Pancreas (tissue), 10 donors: ENCODE results near the gene MRPL58. TPM values are rescaled to one million over a fixed set of nuclear protein-coding genes. Genes with fewer than 3 reads are reported as not detected.
A peak's percentile ranks its signal among the peaks of the same experiment; 100 is the strongest.

Source experiments
- ATAC-seq, 4 donors: fragments of 200-7000 bp; cut with Tn5 transposase; one replicate each; pipeline versions ENCODE4 v1.8.0 to v1.9.1; 2020; ENCODE audit warnings: mild to moderate bottlenecking in 4 of 4, moderate library complexity in 4 of 4
- DNase-seq, 6 donors: peaks; one replicate each; pipeline ENCODE4 v3.0.0-alpha.2; 2020
- FAIRE-seq: peaks from 2 replicates; lab custom pipeline; 2012; peaks lifted over from hg19 to GRCh38; lab: Jason Lieb, UNC
- H3K27ac ChIP-seq, 4 donors: fragments of 200-600 bp; sonication (generic); 1 replicate in 3 of 4; 2 replicates in 1 of 4; pipeline versions ENCODE4 v1.5.0 to v1.8.0; 2020
- H3K27me3 ChIP-seq, 4 donors: fragments of 200-600 bp; one replicate each; pipeline ENCODE4 v1.8.0; 2021
- H3K36me3 ChIP-seq, 3 donors: fragments of 200-600 bp; sonication (generic) in 1 of 3; one replicate each; pipeline versions ENCODE4 v1.5.0 to v1.8.0; 2020 to 2021
- H3K4me1 ChIP-seq, 3 donors: fragments of 200-600 bp; one replicate each; pipeline ENCODE4 v1.8.0; 2021
- H3K4me3 ChIP-seq, 4 donors: fragments of 200-600 bp; sonication (generic) in 2 of 4; one replicate each; pipeline versions ENCODE4 v1.5.0 to v1.8.0; 2020 to 2021
- H3K9me3 ChIP-seq, 4 donors: fragments of 200-600 bp; one replicate each; pipeline ENCODE4 v1.8.0; 2021
- WGBS, 2 donors: extraction: QIAGEN DNeasy Blood & Tissue Kit; methylation state at CpG; one replicate each; pipeline ENCODE4 v1.1.7; 2013; 5-methylcytosine and 5-hydroxymethylcytosine counted together
- intact Hi-C, 3 donors: fragments of 100-400 bp; cut with DNase I; formaldehyde crosslinking; loops; one replicate each; pipeline versions ENCODE4 v1.11.1 to v1.14.2; 2022
- polyA plus RNA-seq, 2 donors: library from polyadenylated mRNA; stranded (reverse); fragments of 200-250 nt; gene quantifications; one replicate each; pipeline ENCODE4 v1.2.3, GENCODE V29; 2013
- total RNA-seq, 6 donors: library from RNA; stranded (reverse); fragmentation: NEBNext Ultra II Directional in 4 of 6; extraction: Animal tissue kit (Norgen Biotek cat#: 25700) in 4 of 6; gene quantifications; one replicate each; pipeline versions ENCODE4 v1.2.1 to v1.2.4, GENCODE V29; 2021 to 2023
- TF ChIP-seq, protein P1 (sequence below), 4 donors: fragments of 200-600 bp; sonication (generic) in 3 of 4; IDR thresholded peaks; one replicate each; pipeline versions ENCODE4 v1.5.0 to v1.8.0; 2021; ENCODE audit warnings: antibody characterized with exemption in 4 of 4
- donor health status: healthy with polysubstance abuse.
- donor health status: DM: no; HTN: no; CAD: no; lungs with moderate emphysema.
- donor health status: DM: no; HTN: no; CAD: no.
- donor health status: control.
- donor health status: control.
- donor health status: Bipolar disorder and iron deficiency.
- donor health status: DM: yes; HTN: yes; CAD: no.
- donor health status: DM: no; HTN: no; CAD: no.
- donor health status: DM: no; HTN: no; CAD: no.
- donor health status: DM: yes; HTN: yes; CAD: no.

Gene MRPL58
- total and polyA plus RNA-seq, 8 donors: 11.7 to 23.6 (median 16.0) TPM

DNA sequence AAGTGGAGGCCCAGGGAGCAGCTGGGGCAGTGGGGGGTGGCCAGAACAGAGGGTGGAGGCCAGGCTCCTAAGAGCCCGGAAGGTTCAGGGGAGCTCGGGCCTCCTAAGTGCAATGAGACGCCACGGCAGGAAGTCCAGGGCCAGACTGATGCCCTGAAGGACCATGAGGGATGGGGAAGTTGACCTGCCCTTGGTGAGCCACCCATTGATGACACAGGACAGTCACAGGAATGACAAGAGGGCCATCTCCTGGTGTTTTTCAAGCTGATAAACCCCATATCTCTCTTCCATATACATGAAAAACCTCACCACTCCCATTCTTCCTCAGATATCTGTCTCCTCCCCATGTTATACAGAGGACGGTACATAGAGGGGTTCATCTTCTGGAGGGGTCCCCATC lies 5.8 kb upstream of the MRPL58 start:
- no peak for FAIRE-seq
- no peak overlapping the region for H3K27ac ChIP-seq
- intact Hi-C loops: no loop called here

GRCh38 chr17:75008373-75008772 lies 4.1 kb upstream of the MRPL58 start:
- H3K9me3 ChIP-seq: no peaks in the 10 kb centered on the region

More for the DNA sequence above, 5.8 kb upstream of the MRPL58 start:
- H3K9me3 ChIP-seq: no peaks in the 10 kb centered on the region
- H3K27me3 ChIP-seq: no peaks in the 10 kb centered on the region
- ATAC-seq (no peak), DNase-seq (no peak)
- H3K36me3 ChIP-seq: peaks cover 0 to 3% (median 0%) of the 10 kb centered on the region in 3 donors
- TF ChIP-seq, protein P1, sequence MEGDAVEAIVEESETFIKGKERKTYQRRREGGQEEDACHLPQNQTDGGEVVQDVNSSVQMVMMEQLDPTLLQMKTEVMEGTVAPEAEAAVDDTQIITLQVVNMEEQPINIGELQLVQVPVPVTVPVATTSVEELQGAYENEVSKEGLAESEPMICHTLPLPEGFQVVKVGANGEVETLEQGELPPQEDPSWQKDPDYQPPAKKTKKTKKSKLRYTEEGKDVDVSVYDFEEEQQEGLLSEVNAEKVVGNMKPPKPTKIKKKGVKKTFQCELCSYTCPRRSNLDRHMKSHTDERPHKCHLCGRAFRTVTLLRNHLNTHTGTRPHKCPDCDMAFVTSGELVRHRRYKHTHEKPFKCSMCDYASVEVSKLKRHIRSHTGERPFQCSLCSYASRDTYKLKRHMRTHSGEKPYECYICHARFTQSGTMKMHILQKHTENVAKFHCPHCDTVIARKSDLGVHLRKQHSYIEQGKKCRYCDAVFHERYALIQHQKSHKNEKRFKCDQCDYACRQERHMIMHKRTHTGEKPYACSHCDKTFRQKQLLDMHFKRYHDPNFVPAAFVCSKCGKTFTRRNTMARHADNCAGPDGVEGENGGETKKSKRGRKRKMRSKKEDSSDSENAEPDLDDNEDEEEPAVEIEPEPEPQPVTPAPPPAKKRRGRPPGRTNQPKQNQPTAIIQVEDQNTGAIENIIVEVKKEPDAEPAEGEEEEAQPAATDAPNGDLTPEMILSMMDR (IDR thresholded peaks at IDR 0.05): no peak
- H3K4me3 ChIP-seq: no peak overlapping the region
- WGBS, 2 donors: 66 to 75% methylated on average over 5 of the region's 5 CpGs
- H3K4me1 ChIP-seq: peaks cover 2 to 7% (median 5%) of the 10 kb centered on the region in 3 donors

DNA sequence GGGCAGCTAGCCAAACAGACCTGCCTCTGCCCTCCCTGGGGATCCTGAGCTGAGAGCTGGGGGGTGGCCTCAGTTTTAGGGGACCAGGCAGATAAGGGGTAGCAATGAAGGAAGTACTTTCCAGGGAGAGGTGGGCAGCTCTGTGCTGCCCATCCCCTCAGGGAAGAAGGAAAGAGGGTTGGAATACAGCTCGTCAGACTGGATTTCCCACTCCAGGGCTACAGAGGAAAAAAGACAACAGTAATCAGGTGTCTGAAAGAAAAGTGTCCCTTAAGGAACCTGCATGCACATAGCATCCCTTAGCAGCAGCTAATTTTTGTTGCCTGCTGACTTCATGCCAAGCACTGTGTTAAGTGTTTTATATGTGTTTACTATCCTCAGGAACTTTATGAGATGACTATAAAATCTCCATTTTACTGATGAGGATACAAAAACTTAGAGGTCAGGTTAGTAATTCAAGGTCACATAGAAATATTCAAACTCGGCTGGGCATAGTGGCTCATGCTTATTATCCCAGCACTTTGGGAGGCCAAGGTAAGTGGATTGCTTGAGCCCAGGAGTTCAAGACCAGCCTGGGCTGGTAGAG lies 3.2 kb upstream of the MRPL58 start:
- Histone ChIP-seq H3K4me3 (no peak overlapping the region), H3K27me3 (no peaks in the 10 kb centered on the region), H3K27ac (no peak overlapping the region), H3K9me3 (no peaks in the 10 kb centered on the region), H3K4me1 (peaks cover 11 to 15% (median 12%) of the 10 kb centered on the region in 3 donors), H3K36me3 (no peaks in the 10 kb centered on the region)
- TF ChIP-seq, protein P1 (IDR thresholded peaks at IDR 0.05): no peak
- DNase-seq (no peak), ATAC-seq (no peak), FAIRE-seq (no peak)
- 42 to 57% methylated on average over 2 of the region's 2 CpGs for WGBS, 2 donors
- intact Hi-C loops: no loop called here

More at GRCh38 chr17:75008373-75008772, 4.1 kb upstream of the MRPL58 start:
- Histone ChIP-seq H3K27ac (no peak overlapping the region), H3K27me3 (no peaks in the 10 kb centered on the region), H3K36me3 (no peaks in the 10 kb centered on the region), H3K4me3 (no peak overlapping the region), H3K4me1 (peaks cover 7 to 10% (median 7%) of the 10 kb centered on the region in 3 donors)
- TF ChIP-seq, protein P1 (IDR thresholded peaks at IDR 0.05): no peak
- DNase-seq: no peak
- FAIRE-seq: no peak
- 66 to 85% methylated on average over 6 of the region's 6 CpGs for WGBS, 2 donors
- ATAC-seq: no peak
- intact Hi-C loops: no loop called here

GRCh38 chr17:75010683-75011400 lies 1.6 kb upstream of the MRPL58 start:
- peak overlapping the region in 2 of 4 donors; percentile 78 to 84 for H3K27ac ChIP-seq
- H3K4me1 ChIP-seq: peaks cover 11 to 15% (median 12%) of the 10 kb centered on the region in 3 donors
- no peaks in the 10 kb centered on the region for H3K36me3 ChIP-seq
- TF ChIP-seq, protein P1 (IDR thresholded peaks at IDR 0.05): no peak
- ATAC-seq (peak; percentile 10 to 57 (median 34)), DNase-seq (peak in 3 of 6 donors; percentile 46 to 51 (median 50)), FAIRE-seq (no peak)
- no peaks in the 10 kb centered on the region for H3K27me3 ChIP-seq
- WGBS, 2 donors: 74 to 75% methylated on average over 8 of the region's 8 CpGs
- no peak overlapping the region for H3K4me3 ChIP-seq
- H3K9me3 ChIP-seq: no peaks in the 10 kb centered on the region
- intact Hi-C loops: loop anchor here in 1 of 3 donors (10.0 kb wide), 1 partner anchor 46 kb away; no protein-coding TSS in a partner anchor
